Gastroesophageal sphincter (tissue), 3 donors: ENCODE data around the gene GNAI2.

Experiments used
- EP300 ChIP-seq: sonication (generic); formaldehyde crosslinking; IDR thresholded peaks from one replicate; pipeline ENCODE4 v1.6.1; 2017; ENCODE audit warnings: antibody characterized with exemption, mild to moderate bottlenecking
- TF ChIP-seq, protein P1 (sequence below), 4 experiments: fragments of 200-600 bp in 2 of 4; fragments of 450-650 bp in 2 of 4; sonication (generic) in 1 of 4; IDR thresholded peaks; one replicate each; pipeline ENCODE4 v1.5.1; 2017 to 2019; ENCODE audit warnings: antibody characterized with exemption in 4 of 4, mild to moderate bottlenecking in 2 of 4, moderate library complexity in 2 of 4

DNA sequence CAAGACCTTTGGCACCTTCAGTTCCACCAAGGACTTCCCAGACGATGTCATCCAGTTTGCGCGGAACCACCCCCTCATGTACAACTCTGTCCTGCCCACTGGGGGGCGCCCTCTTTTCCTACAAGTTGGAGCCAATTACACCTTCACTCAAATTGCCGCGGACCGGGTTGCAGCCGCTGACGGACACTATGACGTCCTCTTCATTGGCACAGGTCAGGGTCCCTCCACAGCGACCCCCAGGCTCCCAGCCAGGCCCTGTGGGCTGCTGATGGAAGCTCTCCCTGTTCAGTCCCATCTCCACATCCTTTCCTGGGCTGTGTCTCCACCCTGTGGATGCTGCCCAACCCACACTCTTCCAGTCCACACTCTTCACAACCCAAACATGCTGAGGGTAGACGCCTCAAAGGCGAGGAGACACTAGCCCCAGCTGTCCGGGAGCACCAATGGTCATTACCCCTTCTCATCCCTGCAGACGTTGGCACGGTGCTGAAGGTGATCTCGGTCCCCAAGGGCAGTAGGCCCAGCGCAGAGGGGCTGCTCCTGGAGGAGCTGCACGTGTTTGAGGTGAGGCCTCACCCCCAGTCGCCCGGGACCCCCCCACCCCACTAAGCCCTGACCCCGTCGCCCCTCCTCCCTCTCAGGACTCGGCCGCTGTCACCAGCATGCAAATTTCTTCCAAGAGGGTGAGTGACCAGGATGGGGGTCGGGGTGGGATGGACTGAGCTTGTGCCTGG is 38.5 kb downstream of the GNAI2 start:
- no peak for TF ChIP-seq EP300
- TF ChIP-seq, protein P1, sequence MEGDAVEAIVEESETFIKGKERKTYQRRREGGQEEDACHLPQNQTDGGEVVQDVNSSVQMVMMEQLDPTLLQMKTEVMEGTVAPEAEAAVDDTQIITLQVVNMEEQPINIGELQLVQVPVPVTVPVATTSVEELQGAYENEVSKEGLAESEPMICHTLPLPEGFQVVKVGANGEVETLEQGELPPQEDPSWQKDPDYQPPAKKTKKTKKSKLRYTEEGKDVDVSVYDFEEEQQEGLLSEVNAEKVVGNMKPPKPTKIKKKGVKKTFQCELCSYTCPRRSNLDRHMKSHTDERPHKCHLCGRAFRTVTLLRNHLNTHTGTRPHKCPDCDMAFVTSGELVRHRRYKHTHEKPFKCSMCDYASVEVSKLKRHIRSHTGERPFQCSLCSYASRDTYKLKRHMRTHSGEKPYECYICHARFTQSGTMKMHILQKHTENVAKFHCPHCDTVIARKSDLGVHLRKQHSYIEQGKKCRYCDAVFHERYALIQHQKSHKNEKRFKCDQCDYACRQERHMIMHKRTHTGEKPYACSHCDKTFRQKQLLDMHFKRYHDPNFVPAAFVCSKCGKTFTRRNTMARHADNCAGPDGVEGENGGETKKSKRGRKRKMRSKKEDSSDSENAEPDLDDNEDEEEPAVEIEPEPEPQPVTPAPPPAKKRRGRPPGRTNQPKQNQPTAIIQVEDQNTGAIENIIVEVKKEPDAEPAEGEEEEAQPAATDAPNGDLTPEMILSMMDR (IDR thresholded peaks at IDR 0.05): peak in 3 of 4 experiments; percentile 52 to 74 (median 66)
